OCI-LY3 (cell line): ENCODE data around the gene RNF169.

Experiments used
- H2AFZ ChIP-seq: fragments of 200-600, 300-600 bp; shearing (Covaris generic); 2 replicates; pipeline ENCODE4 v1.6.0; 2014; ENCODE audit warnings: antibody characterized with exemption, low read depth, low read length
- H3K27ac ChIP-seq: fragments of 200-600, 300-600 bp; sonication (generic); 2 replicates; pipeline ENCODE4 v1.5.1; 2014; ENCODE audit warnings: mild to moderate bottlenecking, low read length, moderate library complexity, mixed read lengths
- H3K27me3 ChIP-seq: fragments of 200-600, 300-600 bp; sonication (generic); 2 replicates; pipeline ENCODE4 v1.6.1; 2014; ENCODE audit warnings: low read depth, low read length, mixed read lengths
- H3K36me3 ChIP-seq: fragments of 200-600, 300-600 bp; sonication (generic); replicated peaks from 2 replicates; pipeline ENCODE3; 2014; ENCODE audit warnings: low read depth, low read length, mixed read lengths
- H3K4me1 ChIP-seq: fragments of 300-600, 200-600 bp; sonication (generic); 2 replicates; pipeline ENCODE4 v1.6.1; 2014; ENCODE audit warnings: low read length, mixed read lengths
- H3K4me2 ChIP-seq: fragments of 200-600, 300-600 bp; sonication (generic); 2 replicates; pipeline ENCODE4 v1.6.1; 2014; ENCODE audit warnings: low read length, mixed read lengths
- H3K4me3 ChIP-seq: fragments of 300-600, 200-600 bp; sonication (generic); 2 replicates; pipeline ENCODE4 v1.5.1; 2014; ENCODE audit warnings: antibody characterized with exemption, mild to moderate bottlenecking, low read length, moderate library complexity
- H3K79me2 ChIP-seq: fragments of 300-600, 200-600 bp; shearing (Covaris generic); 2 replicates; pipeline ENCODE4 v1.6.1; 2014; ENCODE audit warnings: mild to moderate bottlenecking, low read length, mixed read lengths
- H3K9ac ChIP-seq: fragments of 300-600, 200-600 bp; shearing (Covaris generic); 2 replicates; pipeline ENCODE4 v1.6.0; 2014; ENCODE audit warnings: mild to moderate bottlenecking, low read length, moderate library complexity
- H3K9me3 ChIP-seq: fragments of 200-600, 300-600 bp; shearing (Covaris generic); 2 replicates; pipeline ENCODE4 v1.6.1; 2014; ENCODE audit warnings: low read length, mixed read lengths; ENCODE audit not compliant: insufficient read depth
- H4K20me1 ChIP-seq: fragments of 200-600, 300-600 bp; sonication (generic); 2 replicates; pipeline ENCODE4 v1.6.1; 2016; ENCODE audit warnings: low read length, mixed read lengths; ENCODE audit not compliant: insufficient read depth
- EZH2phosphoT487 ChIP-seq: fragments of 200-600 bp; shearing (Covaris generic); IDR thresholded peaks from 2 replicates; pipeline ENCODE4 v1.6.1; 2018; ENCODE audit warnings: antibody characterized with exemption, mixed run types, low read depth
- TF ChIP-seq, protein P1 (sequence below): fragments of 200-600, 300-600 bp; sonication (generic); IDR thresholded peaks from 2 replicates; pipeline ENCODE4 v1.5.1; 2014; ENCODE audit warnings: antibody characterized with exemption, low read length, low read depth

Gene RNF169

GRCh38 chr11:74777038-74777437, 28.4 kb downstream of the RNF169 start:
- H3K27me3 ChIP-seq = no peaks in the 10 kb centered on the region; the same call in 1 of the 2 replicates
- peaks cover 96% of the 10 kb centered on the region for H4K20me1 ChIP-seq
- H3K9me3 ChIP-seq = no peaks in the 10 kb centered on the region
- H3K4me2 ChIP-seq = no peak overlapping the region
- no peak overlapping the region for H2AFZ ChIP-seq
- H3K79me2 ChIP-seq = peaks cover 94% of the 10 kb centered on the region
- no peak for TF ChIP-seq EZH2phosphoT487
- TF ChIP-seq, protein P1, sequence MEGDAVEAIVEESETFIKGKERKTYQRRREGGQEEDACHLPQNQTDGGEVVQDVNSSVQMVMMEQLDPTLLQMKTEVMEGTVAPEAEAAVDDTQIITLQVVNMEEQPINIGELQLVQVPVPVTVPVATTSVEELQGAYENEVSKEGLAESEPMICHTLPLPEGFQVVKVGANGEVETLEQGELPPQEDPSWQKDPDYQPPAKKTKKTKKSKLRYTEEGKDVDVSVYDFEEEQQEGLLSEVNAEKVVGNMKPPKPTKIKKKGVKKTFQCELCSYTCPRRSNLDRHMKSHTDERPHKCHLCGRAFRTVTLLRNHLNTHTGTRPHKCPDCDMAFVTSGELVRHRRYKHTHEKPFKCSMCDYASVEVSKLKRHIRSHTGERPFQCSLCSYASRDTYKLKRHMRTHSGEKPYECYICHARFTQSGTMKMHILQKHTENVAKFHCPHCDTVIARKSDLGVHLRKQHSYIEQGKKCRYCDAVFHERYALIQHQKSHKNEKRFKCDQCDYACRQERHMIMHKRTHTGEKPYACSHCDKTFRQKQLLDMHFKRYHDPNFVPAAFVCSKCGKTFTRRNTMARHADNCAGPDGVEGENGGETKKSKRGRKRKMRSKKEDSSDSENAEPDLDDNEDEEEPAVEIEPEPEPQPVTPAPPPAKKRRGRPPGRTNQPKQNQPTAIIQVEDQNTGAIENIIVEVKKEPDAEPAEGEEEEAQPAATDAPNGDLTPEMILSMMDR = no peak
- H3K36me3 ChIP-seq = peaks cover 4% of the 10 kb centered on the region
- H3K9ac ChIP-seq = no peak overlapping the region
- peaks cover 26% of the 10 kb centered on the region for H3K4me1 ChIP-seq
- H3K27ac ChIP-seq = no peak overlapping the region
- H3K4me3 ChIP-seq = no peak overlapping the region

DNA sequence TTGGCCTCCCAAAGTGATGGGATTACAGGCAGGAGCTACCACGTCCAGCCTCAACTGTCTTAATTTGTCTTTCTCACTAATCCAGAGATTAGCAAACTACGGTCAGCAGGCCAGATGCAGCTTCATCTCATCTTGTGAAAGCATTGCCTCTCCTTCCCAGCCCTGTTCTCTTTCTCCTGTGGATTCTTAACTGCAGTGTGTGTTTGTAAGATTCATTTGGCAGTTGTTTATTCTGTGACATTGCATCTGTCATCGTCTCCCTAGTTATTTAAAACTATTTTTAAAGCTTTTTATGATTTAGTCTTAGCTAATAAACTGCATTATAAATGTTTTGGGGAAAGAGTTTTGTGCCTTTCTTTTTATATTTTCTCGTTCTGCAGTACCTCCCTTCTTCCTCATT, 29.2 kb downstream of the RNF169 start:
- Histone ChIP-seq H3K4me3 (no peak overlapping the region), H3K36me3 (peaks cover 4% of the 10 kb centered on the region), H3K79me2 (peaks cover 92% of the 10 kb centered on the region), H3K4me1 (peaks cover 29% of the 10 kb centered on the region), H3K9ac (no peak overlapping the region), H3K27me3 (no peaks in the 10 kb centered on the region; the same call in 1 of the 2 replicates), H3K9me3 (no peaks in the 10 kb centered on the region), H2AFZ (no peak overlapping the region), H3K4me2 (no peak overlapping the region), H3K27ac (no peak overlapping the region), H4K20me1 (peaks cover 95% of the 10 kb centered on the region)
- no peak for TF ChIP-seq EZH2phosphoT487
- TF ChIP-seq, protein P1 = no peak

DNA sequence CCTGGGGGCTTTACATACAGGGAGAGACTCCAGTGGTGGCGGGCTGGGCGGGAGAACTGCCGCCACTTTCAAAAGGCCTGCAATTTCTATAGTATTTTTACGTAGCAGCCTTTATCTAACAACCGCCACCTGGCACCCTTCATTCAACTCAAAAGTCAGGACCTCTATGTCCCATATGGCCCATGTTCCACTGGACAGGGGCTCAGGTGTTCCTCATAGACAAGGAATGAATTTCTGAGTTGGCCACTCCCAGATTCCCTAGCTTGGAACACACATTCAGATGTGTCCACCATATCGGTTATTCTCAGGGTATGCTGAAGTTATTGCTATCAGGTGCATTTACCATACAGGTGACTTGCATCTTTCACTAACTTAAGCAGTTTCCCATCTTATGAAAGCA, 29.9 kb downstream of the RNF169 start:
- TF ChIP-seq, protein P1 = no peak
- TF ChIP-seq EZH2phosphoT487 = no peak
- no peak overlapping the region for H2AFZ ChIP-seq
- no peak overlapping the region for H3K27ac ChIP-seq
- no peaks in the 10 kb centered on the region; the same call in 1 of the 2 replicates for H3K27me3 ChIP-seq
- H3K4me3 ChIP-seq = no peak overlapping the region
- peaks cover 95% of the 10 kb centered on the region for H4K20me1 ChIP-seq
- no peaks in the 10 kb centered on the region for H3K9me3 ChIP-seq
- H3K9ac ChIP-seq = no peak overlapping the region
- no peak overlapping the region for H3K4me2 ChIP-seq
- H3K36me3 ChIP-seq = peaks cover 4% of the 10 kb centered on the region
- H3K4me1 ChIP-seq = peaks cover 34% of the 10 kb centered on the region
- peaks cover 90% of the 10 kb centered on the region for H3K79me2 ChIP-seq

DNA sequence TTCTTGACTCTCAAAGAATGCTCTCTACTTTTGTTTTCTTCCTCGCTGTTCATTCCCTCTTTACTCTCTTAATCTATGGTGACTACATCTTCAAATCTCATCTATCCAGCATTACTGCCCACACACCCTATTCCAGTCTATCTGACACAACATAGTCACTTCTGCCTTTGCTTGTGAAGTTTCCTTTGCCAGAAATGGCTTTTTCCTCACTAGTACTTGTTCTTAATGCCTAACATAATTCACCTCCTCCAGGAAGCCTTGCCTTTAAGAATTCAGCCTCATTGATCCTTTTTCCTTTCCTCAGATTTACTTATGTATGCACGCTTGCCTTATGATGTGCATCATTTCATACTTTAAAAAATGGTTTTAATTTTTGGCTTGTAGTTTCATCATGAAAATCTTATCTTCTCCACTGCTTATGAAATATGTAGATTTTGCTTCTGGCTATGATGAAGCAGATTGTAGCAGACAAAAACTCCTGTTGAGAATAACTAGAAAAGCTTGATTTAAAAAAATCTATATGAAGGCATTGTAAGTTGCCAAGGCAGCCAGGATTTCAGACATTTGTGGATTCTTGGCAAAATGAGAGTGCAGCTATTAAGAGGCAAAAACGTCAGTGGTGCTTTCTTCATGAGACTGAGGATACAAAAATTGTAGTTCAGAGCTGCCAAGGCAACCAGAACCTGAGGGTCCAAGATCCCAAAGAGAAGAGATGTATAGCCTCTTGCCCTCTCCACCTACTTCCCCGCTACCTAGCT, 31.8 kb downstream of the RNF169 start:
- Histone ChIP-seq H3K4me1 (peaks cover 45% of the 10 kb centered on the region), H3K4me2 (no peak overlapping the region), H3K79me2 (peaks cover 87% of the 10 kb centered on the region), H3K4me3 (no peak overlapping the region), H3K27me3 (no peaks in the 10 kb centered on the region; the same call in 1 of the 2 replicates), H4K20me1 (peaks cover 95% of the 10 kb centered on the region), H2AFZ (no peak overlapping the region), H3K27ac (no peak overlapping the region), H3K9me3 (no peaks in the 10 kb centered on the region), H3K36me3 (peaks cover 2% of the 10 kb centered on the region), H3K9ac (no peak overlapping the region)
- no peak for TF ChIP-seq EZH2phosphoT487
- TF ChIP-seq, protein P1 = no peak
